HCT116 (cell line): ENCODE data around the gene SUPT4H1. TPM values are rescaled to one million over a fixed set of nuclear protein-coding genes. Genes with fewer than 3 reads are reported as not detected.

ENCODE experiments used
- ATAC-seq: fragments of 200-7000 bp; cut with Tn5 transposase; 2 replicates; pipeline ENCODE4 v1.9.1; 2020; ENCODE audit warnings: mild to moderate bottlenecking, moderate library complexity
- BruUV-seq: library from RNA; stranded (reverse); fragments of 400-500 nt; replicated peaks from 2 replicates; lab custom pipeline; 2021; lab: Mats Ljungman, UMichigan
- CTCF ChIA-PET: fragments of 300-600 bp; sonication (Branson Sonifier 250); formaldehyde crosslinking; loops from one replicate; lab custom pipeline; 2021; ENCODE audit warnings: antibody characterized with exemption; lab: Charles Lee
- POLR2A ChIA-PET: fragments of 300-600, 350-600 bp; sonication (Branson Sonifier 250); formaldehyde crosslinking; loops from one replicate; lab custom pipeline; 2021; ENCODE audit warnings: antibody characterized with exemption; lab: Charles Lee
- RAD21 ChIA-PET, 2 experiments: fragments of 300-600 bp; sonication (Branson Sonifier 250); formaldehyde crosslinking; loops; one replicate each; lab custom pipeline; 2023; ENCODE audit warnings: low total read pairs in 2 of 2; ENCODE audit not compliant: uncharacterized antibody in 2 of 2, unreplicated experiment in 2 of 2, low non-redundant PET in 1 of 2; lab: Charles Lee
- DNase-seq: peaks from one replicate; pipeline ENCODE4 v3.0.0-alpha.2; 2010; ENCODE audit warnings: low read depth, low spot score
- H2AFZ ChIP-seq: fragments of 200-600 bp; shearing (Covaris generic), sonication (generic); 2 replicates; pipeline ENCODE4 v1.6.1; 2017; ENCODE audit warnings: low read depth, mixed run types, mixed read lengths, antibody characterized with exemption, low read length; ENCODE audit not compliant: poor library complexity, severe bottlenecking
- H3K27ac ChIP-seq: 2 replicates; pipeline ENCODE4 v1.5.1; 2012; ENCODE audit warnings: low read depth, low read length
- H3K27me3 ChIP-seq: fragments of 200-600 bp; sonication (generic); 2 replicates; pipeline ENCODE4 v1.6.1; 2016; ENCODE audit warnings: mixed run types, low read length, mixed read lengths; ENCODE audit not compliant: insufficient read depth
- H3K36me3 ChIP-seq, 2 experiments: fragments of 200-500 bp in 1 of 2; fragments of 200-600 bp in 1 of 2; sonication (Bioruptor generic) in 1 of 2; sonication (generic) in 1 of 2; 2 replicates each; pipeline versions ENCODE4 v1.5.1 to v1.6.1; 2014 to 2016; ENCODE audit warnings: low read length in 2 of 2, inconsistent platforms in 1 of 2, mixed read lengths in 1 of 2, mixed run types in 1 of 2; ENCODE audit not compliant: insufficient read depth in 2 of 2, control insufficient read depth in 1 of 2
- H3K4me1 ChIP-seq, 2 experiments: fragments of 200-600 bp in 1 of 2; sonication (generic) in 1 of 2; 2 replicates each; pipeline versions ENCODE4 v1.5.1 to v1.6.1; 2012 to 2017; ENCODE audit warnings: low read length in 2 of 2, inconsistent platforms in 1 of 2, mild to moderate bottlenecking in 1 of 2, mixed read lengths in 1 of 2, mixed run types in 1 of 2, moderate library complexity in 1 of 2; ENCODE audit not compliant: insufficient read depth in 2 of 2, control insufficient read depth in 1 of 2
- H3K4me2 ChIP-seq: fragments of 200-600 bp; sonication (generic); 2 replicates; pipeline ENCODE4 v1.6.1; 2017; ENCODE audit warnings: mixed run types, low read length, mixed read lengths
- H3K4me3 ChIP-seq, 2 experiments: fragments of 200-600 bp in 1 of 2; sonication (generic) in 1 of 2; replicated peaks in 1 of 2; 2 replicates each; pipeline ENCODE4 v1.5.1; 2011 to 2016; ENCODE audit warnings: low read length in 2 of 2, control low read depth in 1 of 2, low read depth in 1 of 2, mild to moderate bottlenecking in 1 of 2, mixed read lengths in 1 of 2, mixed run types in 1 of 2
- H3K79me2 ChIP-seq: fragments of 200-600 bp; sonication (generic); 2 replicates; pipeline ENCODE4 v1.6.1; 2017; ENCODE audit warnings: mild to moderate bottlenecking, mixed run types, low read length, moderate library complexity, mixed read lengths; ENCODE audit not compliant: insufficient read depth
- H3K9ac ChIP-seq: fragments of 200-600 bp; sonication (generic); 2 replicates; pipeline ENCODE4 v1.6.1; 2016; ENCODE audit warnings: low read length, mixed read lengths
- H3K9me2 ChIP-seq: fragments of 200-600 bp; sonication (generic), shearing (Covaris generic); 2 replicates; pipeline ENCODE4 v1.6.1; 2017; ENCODE audit warnings: mixed run types, mild to moderate bottlenecking, moderate library complexity; ENCODE audit not compliant: insufficient read depth
- H3K9me3 ChIP-seq, 2 experiments: fragments of 200-500 bp in 1 of 2; fragments of 200-600 bp in 1 of 2; sonication (Bioruptor generic) in 1 of 2; sonication (generic) in 1 of 2; 2 replicates each; pipeline ENCODE4 v1.6.1; 2014 to 2017; ENCODE audit warnings: low read length in 2 of 2, mixed read lengths in 2 of 2, inconsistent platforms in 1 of 2, low read depth in 1 of 2, mild to moderate bottlenecking in 1 of 2, mixed run types in 1 of 2, moderate library complexity in 1 of 2; ENCODE audit not compliant: control insufficient read depth in 1 of 2, insufficient read depth in 1 of 2
- H4K20me1 ChIP-seq: fragments of 200-600 bp; sonication (generic), shearing (Covaris generic); 2 replicates; pipeline ENCODE4 v1.6.1; 2017; ENCODE audit warnings: mixed run types, mild to moderate bottlenecking, moderate library complexity; ENCODE audit not compliant: insufficient read depth
- CEBPB ChIP-seq: IDR thresholded peaks from 2 replicates; pipeline ENCODE4 v1.6.1; 2012; ENCODE audit warnings: low read depth
- ELF1 ChIP-seq: IDR thresholded peaks from 2 replicates; pipeline ENCODE4 v1.6.1; 2012; ENCODE audit warnings: low read depth, borderline replicate concordance
- JUND ChIP-seq: IDR thresholded peaks from 2 replicates; pipeline ENCODE4 v1.6.1; 2012
- POLR2A ChIP-seq: IDR thresholded peaks from 2 replicates; pipeline ENCODE4 v1.7.0; 2011; ENCODE audit warnings: borderline replicate concordance; ENCODE audit not compliant: insufficient read depth, insufficient read length; ENCODE audit errors: extremely low read depth
- RAD21 ChIP-seq: IDR thresholded peaks from 2 replicates; pipeline ENCODE4 v1.6.1; 2012; ENCODE audit warnings: low read depth, mild to moderate bottlenecking
- SIN3A ChIP-seq: IDR thresholded peaks from 2 replicates; pipeline ENCODE4 v1.6.1; 2012; ENCODE audit warnings: low read depth
- SP1 ChIP-seq: IDR thresholded peaks from 2 replicates; pipeline ENCODE4 v1.6.1; 2012; ENCODE audit warnings: low read depth
- TCF7L2 ChIP-seq: IDR thresholded peaks from 2 replicates; pipeline ENCODE4 v1.7.0; 2011; ENCODE audit warnings: borderline replicate concordance, inconsistent platforms; ENCODE audit not compliant: insufficient read depth, insufficient read length; ENCODE audit errors: extremely low read depth
- intact Hi-C: fragments of 100-400 bp; cut with micrococcal nuclease; formaldehyde crosslinking; loops from 2 replicates; pipeline ENCODE4 v1.10.0; 2022
- total RNA-seq: library from RNA; stranded (reverse); gene quantifications from one replicate; pipeline ENCODE4 v1.2.1, GENCODE V29; 2021; ENCODE audit not compliant: unreplicated experiment
- TF ChIP-seq, protein P1 (sequence below): IDR thresholded peaks from 2 replicates; pipeline ENCODE4 v1.6.1; 2012; ENCODE audit warnings: low read depth

Gene SUPT4H1
- total RNA-seq, 1 experiment from 2014 or later, result 118 TPM

DNA sequence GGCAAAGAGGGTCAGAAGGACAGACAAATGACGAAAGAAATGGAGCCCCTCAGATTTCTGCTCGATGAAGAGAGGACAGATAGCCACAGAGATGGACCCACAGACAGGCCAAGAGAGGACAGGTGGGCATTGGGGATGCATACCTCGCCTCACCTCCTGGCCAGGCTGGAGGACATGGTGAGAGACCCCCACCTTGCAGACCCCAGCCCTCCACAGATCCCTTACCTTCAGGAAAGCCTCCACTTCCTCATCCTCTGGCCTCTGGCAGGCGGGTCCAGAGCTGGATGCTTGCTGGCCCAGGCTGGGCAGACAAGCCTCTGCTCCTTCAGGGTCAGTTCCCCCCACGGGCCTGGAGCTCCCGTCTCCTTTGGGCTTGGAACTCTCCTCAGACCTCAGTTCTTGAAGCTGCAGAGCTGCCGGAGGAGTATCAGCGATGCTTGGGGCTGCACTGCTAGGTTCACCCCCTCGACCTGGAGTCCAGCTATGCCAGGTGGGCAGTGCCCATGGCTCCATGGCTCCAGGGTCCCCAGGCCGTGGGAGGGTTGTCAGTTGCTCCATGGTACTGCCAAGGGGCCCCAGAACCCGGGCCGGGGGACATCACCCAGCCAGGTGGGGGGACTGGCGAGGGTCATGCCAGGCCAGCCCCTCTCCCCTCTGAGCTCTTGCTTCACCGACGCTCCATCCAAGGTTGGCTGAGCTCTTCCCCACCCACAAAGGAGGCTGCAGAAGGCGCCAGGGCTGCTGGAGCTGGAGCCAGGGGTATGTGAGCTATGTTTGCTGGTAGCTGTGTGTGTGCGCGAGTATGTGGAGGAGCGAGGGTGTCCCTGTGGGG, 24.4 kb downstream of the SUPT4H1 start:
- Histone ChIP-seq H3K4me2 (no peak overlapping the region), H3K4me3 (no peak overlapping the region), H2AFZ (no peak overlapping the region), H3K9me2 (no peaks in the 10 kb centered on the region), H3K27me3 (no peaks in the 10 kb centered on the region), H3K9me3 (no peaks in the 10 kb centered on the region)
- CTCF ChIA-PET, result interaction anchor here (1.0 to 3.5 kb wide), 2 partner anchors 10 to 120 kb away, joined by 3 to 16 read pairs; no protein-coding TSS in a partner anchor
- DNase-seq (no peak), ATAC-seq (no peak)
- RAD21 ChIA-PET, result no interaction called here
- intact Hi-C loops, result no loop called here
- POLR2A ChIA-PET, result no interaction called here
- no peak for TF ChIP-seq ELF1
- no peak for TF ChIP-seq SP1
- TF ChIP-seq JUND, result no peak
- TF ChIP-seq, protein P1, sequence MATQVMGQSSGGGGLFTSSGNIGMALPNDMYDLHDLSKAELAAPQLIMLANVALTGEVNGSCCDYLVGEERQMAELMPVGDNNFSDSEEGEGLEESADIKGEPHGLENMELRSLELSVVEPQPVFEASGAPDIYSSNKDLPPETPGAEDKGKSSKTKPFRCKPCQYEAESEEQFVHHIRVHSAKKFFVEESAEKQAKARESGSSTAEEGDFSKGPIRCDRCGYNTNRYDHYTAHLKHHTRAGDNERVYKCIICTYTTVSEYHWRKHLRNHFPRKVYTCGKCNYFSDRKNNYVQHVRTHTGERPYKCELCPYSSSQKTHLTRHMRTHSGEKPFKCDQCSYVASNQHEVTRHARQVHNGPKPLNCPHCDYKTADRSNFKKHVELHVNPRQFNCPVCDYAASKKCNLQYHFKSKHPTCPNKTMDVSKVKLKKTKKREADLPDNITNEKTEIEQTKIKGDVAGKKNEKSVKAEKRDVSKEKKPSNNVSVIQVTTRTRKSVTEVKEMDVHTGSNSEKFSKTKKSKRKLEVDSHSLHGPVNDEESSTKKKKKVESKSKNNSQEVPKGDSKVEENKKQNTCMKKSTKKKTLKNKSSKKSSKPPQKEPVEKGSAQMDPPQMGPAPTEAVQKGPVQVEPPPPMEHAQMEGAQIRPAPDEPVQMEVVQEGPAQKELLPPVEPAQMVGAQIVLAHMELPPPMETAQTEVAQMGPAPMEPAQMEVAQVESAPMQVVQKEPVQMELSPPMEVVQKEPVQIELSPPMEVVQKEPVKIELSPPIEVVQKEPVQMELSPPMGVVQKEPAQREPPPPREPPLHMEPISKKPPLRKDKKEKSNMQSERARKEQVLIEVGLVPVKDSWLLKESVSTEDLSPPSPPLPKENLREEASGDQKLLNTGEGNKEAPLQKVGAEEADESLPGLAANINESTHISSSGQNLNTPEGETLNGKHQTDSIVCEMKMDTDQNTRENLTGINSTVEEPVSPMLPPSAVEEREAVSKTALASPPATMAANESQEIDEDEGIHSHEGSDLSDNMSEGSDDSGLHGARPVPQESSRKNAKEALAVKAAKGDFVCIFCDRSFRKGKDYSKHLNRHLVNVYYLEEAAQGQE, result no peak
- no peak for TF ChIP-seq TCF7L2
- TF ChIP-seq POLR2A, result no peak
- TF ChIP-seq CEBPB, result no peak
- TF ChIP-seq RAD21, result no peak
- TF ChIP-seq SIN3A, result no peak
- TF ChIP-seq, all 23 proteins: peak for 0
- Histone ChIP-seq H3K9ac (no peak overlapping the region), H3K4me1 (peaks cover 3 to 12% of the 10 kb centered on the region in 2 experiments; a peak in 3 of 4 replicates), H3K36me3 (no peaks in the 10 kb centered on the region), H3K27ac (no peak overlapping the region), H4K20me1 (no peaks in the 10 kb centered on the region), H3K79me2 (no peaks in the 10 kb centered on the region)
- no TSS peak for BruUV-seq
